ENCODE data around the gene WBP1L.
"Not testable (repeated sequence)": the region's sequence is repeated elsewhere in the genome, so short reads cannot be mapped to it uniquely, and the experiment has no call there.

WBP1L gene

DNA sequence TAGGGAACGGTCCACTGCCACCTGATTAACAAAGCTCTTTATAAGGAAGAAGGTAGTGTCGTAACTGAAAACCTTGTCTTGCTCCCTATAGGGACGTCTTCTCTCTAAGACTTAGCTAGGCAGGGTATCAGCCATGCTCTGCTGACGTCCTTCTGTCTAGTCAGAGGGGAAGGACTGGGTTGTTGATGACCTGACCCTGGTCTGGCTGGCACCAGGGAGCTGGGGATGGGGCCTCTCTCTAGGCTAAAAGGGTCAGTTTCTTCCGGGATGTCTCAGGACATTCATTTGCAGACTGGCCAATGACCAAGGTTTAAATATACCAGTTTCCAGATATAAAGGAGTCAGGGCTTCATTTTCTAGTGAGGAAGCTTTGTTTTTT, 83.8 kb downstream of the WBP1L start:
- no peak for TF ChIP-seq POLR2A (IDR thresholded peaks at IDR 0.05; ENCODE audit: low read depth, low read length)
- FAIRE-seq: no peak

DNA sequence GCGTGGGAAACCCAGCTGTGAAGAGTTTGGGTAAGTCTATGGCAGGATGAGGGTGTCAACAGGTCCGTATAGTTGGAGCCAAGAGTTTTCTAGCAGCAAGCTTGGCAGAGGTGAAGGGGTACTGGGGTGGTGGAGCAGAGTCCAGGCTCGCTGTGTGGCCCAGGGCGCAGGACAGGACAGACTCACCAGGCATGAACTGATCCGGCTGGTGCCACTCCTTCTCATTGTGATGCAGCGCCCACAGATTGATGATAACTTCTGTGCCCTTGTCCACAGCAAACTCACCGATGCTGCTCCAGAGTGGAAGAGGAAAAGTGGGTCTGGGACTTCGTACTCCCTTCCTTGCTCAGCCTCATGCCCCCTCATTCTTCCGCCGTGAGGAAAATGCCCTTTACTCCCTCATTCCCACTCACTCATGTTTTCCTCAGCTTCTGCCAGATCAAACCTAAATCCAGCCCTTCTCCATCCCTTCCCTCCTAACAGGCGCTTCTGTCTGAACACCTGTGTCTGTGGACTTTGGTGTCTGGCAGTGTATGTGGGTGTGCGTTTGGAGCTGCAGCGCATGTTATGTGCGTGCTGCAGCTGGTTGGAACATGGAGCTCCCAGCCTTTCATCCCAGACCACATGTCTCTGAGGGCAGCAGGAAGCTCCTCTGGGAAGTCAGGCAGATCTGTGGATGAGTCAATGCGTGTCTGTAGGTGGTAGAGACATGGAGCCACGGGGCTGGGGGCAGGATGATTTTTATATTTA, 87.7 kb downstream of the WBP1L start:
- no peak for FAIRE-seq
- no peak for TF ChIP-seq POLR2A (IDR thresholded peaks at IDR 0.05; ENCODE audit: low read depth, low read length)

More for the DNA sequence above, 83.8 kb downstream of the WBP1L start:
- DNase-seq (ENCODE audit: insufficient read length, low spot score): no peak

DNA sequence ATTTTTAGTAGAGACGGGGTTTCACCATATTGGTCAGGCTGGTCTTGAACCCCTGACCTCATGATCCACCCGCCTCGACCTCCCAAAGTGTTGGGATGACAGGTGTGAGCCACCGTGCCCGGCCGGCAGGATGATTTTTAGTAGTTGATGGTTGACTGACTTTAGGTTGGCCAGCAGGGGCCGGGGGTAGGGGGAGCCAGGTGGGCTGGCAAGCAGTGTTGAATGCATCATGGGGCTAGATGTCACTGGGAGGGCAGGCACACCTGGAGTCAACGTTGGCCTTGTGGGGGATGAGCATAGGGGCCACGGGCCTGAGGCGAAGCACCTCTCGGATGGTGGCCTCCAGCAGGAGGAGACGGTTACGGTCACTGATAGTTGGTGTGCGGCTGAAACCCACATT, 88.5 kb downstream of the WBP1L start:
- no peak for TF ChIP-seq POLR2A (IDR thresholded peaks at IDR 0.05; ENCODE audit: low read depth, low read length)
- no peak for DNase-seq (ENCODE audit: insufficient read length, low spot score)
- no peak for FAIRE-seq

More for the DNA sequence above, 87.7 kb downstream of the WBP1L start:
- no peak for DNase-seq (ENCODE audit: insufficient read length, low spot score)

DNA sequence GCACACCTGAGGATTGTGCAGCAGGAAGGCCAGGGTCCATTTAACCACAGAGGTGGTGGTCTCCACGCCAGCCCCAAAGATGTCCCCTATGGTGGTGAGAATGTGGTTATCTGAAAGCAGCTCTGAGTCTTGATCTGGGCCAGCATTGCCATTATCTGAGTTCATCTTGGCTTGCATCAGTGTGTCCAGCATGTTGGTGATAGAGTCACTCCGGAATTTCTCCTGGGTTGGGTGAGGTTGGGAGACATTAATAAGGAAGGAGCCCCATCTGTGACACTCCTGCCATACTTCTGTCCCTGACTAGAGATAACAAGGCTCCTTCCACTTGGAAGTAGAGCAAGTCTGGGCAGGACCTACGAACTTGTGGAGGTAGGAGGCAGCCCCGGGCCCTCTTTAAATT, 89.2 kb downstream of the WBP1L start:
- no peak for TF ChIP-seq POLR2A (IDR thresholded peaks at IDR 0.05; ENCODE audit: low read depth, low read length)
- no peak for DNase-seq (ENCODE audit: insufficient read length, low spot score)
- no peak for FAIRE-seq

DNA sequence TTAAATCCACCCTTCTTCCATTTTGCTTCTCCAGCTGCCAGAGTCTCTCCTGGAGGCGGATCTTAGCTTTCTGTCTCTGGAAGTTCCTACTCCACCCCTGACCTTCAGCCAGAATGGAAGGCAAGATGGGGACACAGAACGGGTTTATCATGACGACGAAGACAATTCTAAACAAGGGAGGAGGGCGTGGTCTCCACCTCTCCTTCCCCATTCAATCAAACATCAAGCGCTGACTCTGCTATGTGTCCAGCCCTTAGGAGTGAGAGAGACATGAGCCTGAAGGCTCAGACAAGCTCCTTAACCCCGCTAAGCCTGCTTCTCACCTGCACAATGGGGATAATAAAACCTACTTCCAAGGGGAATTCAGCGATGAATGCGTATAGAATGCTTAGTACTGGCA, 90.4 kb downstream of the WBP1L start:
- no peak for FAIRE-seq
- no peak for TF ChIP-seq POLR2A (IDR thresholded peaks at IDR 0.05; ENCODE audit: low read depth, low read length)
- DNase-seq (ENCODE audit: insufficient read length, low spot score): no peak

DNA sequence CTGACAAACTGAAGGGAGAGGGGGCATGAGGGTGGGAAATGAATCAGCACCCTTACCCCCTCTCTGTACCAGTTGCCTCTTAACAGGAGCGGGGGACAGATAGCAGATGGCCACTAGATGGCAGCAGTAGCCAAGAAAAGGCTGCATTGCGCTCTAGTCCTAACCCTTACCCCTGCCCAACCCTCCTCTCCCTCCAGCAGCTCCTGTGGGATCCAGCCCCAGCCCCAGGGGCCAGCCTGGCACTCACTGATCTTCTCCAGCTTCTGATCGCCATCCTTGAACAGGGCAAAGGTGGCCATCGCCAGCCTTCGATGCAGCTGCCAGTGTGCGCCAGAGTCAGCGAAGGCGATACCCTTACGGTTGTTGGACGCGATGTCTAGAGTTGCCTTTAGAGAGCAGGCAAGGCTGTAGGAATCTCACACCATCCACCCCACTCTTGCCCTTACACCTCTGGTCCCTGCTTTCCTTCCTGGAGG, 91.3 kb downstream of the WBP1L start:
- DNase-seq (ENCODE audit: insufficient read length, low spot score) (peak; percentile 77), FAIRE-seq (no peak)
- TF ChIP-seq POLR2A (IDR thresholded peaks at IDR 0.05; ENCODE audit: low read depth, low read length): no peak

DNA sequence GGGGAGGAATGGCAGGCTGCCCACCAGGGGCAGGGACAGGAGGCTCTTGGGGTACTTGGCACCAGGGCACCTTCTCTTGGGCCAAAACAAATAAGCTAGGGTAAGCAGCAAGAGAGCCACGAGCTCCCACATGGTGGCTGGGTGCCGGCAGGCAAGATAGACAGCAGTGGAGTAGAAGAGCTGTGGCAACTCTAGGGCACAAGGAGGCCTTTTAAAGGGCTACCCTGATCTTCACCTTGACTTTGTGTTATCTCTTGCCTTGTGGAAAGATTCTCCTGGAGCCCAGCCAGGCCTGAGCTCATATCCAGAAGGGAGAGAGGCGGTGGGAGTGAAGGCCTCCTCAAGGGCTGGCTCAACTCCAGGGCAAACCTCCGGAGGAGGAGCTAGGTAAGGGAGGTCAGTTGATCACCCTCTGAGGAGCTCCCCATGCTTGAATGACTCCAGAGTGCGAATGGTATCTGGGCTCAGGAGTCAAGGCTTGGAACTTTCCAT, 93.5 kb downstream of the WBP1L start, which contains the start of gene CYP17A1:
CYP17A1 (minus strand) TSS at position 184 of the 492 bp plus-strand sequence; CDS start at position 132, 52 bp downstream.
- DNase-seq (ENCODE audit: insufficient read length, low spot score) (no peak), FAIRE-seq (no peak)
- TF ChIP-seq POLR2A (IDR thresholded peaks at IDR 0.05; ENCODE audit: low read depth, low read length): no peak

DNA sequence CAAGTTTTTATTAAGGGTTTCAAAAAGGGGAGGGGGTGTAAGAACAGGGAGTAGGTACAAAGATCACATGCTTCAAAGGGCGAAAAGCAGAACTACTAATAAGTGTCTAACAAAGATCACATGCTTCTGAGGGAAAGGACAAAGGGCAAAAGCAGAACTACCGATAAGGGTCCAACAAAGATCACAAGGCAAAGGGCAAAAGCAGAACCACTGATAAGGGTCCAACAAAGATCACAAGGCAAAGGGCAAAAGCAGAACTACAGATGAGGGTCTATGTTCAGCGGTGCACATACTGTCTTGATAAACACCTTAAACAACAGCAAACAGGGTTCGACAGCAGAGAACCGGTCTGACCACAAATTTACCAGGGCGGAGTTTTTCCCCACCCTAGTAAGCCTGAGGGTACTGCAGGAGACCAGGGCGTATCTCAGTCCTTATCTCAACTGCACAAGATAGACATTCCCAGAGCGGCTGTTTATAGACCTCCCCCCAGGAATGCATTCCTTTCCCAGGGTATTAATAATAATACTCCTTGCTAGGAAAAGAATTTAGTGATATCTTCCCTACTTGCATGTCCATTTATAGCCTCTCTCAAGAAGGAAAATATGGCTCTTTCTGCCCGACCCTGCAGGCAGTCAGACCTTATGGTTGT, 94.7 kb downstream of the WBP1L start:
- DNase-seq (ENCODE audit: insufficient read length, low spot score); FAIRE-seq: not testable (repeated sequence)

DNA sequence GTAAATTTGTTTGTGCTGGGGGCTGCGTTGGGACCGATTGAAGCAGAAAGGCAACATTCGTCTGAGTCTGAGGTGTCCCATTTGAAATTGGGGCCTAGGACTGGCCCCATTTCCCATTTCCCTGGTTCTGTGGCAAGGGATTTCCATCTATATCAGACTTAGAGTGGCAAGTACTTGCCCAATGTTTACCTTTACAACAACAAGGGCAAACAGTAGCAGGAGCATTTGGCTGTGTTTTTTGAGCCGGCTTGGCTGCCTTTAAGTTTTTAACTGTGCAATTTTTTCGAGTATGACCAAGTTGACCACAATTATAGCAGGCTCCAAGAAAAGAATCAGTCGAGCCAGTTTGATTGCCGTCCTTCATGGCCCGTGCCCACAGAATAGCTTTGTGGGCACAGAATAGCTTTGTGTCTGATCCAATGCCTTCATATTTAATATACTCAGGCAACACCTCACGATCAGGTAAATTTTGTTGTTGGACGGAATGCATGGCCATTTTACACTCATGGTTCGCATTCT, 98.1 kb downstream of the WBP1L start:
- no peak for TF ChIP-seq POLR2A (IDR thresholded peaks at IDR 0.05; ENCODE audit: low read depth, low read length)
- no peak for FAIRE-seq
- no peak for DNase-seq (ENCODE audit: insufficient read length, low spot score)

DNA sequence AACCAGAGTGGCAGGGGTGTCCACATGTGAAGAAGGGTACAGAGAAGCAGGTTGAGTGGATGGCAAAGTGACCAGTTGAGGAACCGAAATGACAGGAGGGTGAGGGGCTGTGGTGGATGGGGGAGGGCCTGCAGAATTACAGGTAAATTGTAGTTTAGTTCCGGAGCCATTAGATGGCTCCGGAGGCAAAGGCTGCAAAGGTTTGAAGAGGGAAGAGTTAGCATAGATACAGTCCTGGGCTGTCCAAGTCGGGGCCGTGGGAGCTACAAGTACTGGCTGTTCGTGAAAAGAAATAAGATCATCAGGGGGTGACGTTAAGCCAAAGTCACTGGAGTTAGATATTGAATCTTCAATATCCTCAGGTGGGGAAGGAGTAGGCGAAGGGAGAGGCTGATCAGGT, 99.4 kb downstream of the WBP1L start:
- not testable (repeated sequence) for FAIRE-seq; DNase-seq (ENCODE audit: insufficient read length, low spot score)

DNA sequence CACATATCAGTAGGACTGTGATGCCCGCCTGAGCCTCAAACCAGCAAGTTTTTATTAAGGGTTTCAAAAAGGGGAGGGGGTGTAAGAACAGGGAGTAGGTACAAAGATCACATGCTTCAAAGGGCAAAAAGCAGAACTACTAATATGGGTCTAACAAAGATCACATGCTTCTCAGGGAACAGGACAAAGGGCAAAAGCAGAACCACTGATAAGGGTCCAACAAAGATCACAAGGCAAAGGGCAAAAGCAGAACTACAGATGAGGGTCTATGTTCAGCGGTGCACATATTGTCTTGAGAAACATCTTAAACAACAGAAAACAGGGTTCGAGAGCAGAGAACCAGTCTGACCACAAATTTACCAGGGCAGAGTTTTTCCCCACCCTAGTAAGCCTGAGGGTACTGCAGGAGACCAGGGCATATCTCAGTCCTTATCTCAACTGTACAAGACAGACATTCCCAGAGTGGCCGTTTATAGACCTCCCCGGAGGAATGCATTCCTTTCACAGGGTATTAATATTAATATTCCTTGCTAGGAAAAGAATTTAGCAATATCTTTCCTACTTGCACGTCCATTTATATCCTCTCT, 100.5 kb downstream of the WBP1L start:
- not testable (repeated sequence) for DNase-seq (ENCODE audit: insufficient read length, low spot score); FAIRE-seq

DNA sequence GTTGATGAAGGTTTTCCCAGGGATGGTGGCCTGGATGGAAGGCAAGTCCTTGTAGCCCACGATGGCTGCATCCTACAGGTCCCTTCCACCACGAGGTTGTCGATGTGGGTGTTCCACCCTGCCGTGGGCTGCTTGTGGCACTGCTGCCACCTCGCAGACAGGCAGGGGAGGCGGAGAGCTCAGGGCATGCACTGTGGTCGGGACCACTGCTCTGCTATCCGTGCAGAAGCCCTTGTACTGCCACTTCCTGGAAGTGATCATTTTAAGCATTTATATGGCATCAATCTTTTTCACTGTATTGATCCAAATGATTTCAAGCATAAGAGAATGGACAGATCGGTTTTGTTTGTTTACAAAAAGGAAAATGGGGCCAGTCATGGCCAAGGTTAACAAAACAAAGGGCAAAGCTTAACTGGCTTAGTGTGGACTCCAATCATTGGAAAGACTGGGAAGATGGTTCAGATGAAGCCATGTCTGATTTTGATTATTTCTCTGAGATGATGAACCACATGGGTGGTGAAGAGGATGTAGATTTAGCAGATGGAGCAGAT, 101.7 kb downstream of the WBP1L start:
- DNase-seq (ENCODE audit: insufficient read length, low spot score) (no peak), FAIRE-seq (no peak)

DNA sequence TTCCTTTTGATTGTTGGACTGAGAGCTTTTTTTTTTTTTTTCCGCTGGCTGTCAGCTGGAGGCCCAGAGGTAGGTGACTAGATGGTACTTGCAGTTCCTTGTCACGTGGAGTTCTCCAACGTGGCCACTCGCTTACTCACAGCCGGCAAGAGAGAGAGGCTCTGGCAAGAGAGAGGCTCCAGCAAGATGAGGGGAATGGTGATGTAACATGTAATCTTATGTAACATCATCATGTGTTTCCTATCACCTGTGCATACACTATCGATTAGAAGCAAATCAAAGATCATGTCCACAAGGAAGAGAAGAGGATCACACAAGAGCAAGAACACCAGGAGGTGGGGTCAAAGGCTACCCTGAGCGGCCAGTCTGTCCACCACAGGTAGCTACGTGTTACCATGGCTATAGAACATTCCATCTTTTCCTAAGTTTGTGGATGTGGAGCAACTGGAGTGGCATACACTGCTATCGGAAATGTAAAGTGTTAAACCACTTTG, 106.3 kb downstream of the WBP1L start:
- DNase-seq (ENCODE audit: insufficient read length, low spot score) (no peak), FAIRE-seq (no peak)
- no peak for TF ChIP-seq POLR2A (IDR thresholded peaks at IDR 0.05; ENCODE audit: low read depth, low read length)

More for the DNA sequence above, 101.7 kb downstream of the WBP1L start:
- TF ChIP-seq POLR2A (IDR thresholded peaks at IDR 0.05; ENCODE audit: low read depth, low read length): no peak

DNA sequence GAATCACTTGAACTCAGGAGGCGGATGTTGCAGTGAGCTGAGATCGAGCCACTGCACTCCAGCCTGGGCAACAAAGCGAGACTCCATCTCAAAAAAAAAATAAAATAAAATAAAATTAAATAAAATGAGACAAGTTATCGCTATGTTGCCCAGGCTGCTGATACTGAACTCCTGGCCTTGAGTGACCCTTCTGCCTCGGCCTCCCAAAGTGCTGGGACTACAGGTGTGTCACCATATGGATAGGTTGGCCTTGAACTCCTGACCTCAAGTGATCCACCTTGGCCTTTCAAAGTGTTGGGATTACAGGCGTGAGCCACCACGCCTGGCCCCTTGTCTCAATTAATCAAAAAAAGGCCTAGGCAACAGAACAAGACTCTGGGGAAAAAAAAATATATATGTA, 109.5 kb downstream of the WBP1L start:
- not testable (repeated sequence) for DNase-seq (ENCODE audit: insufficient read length, low spot score); FAIRE-seq

DNA sequence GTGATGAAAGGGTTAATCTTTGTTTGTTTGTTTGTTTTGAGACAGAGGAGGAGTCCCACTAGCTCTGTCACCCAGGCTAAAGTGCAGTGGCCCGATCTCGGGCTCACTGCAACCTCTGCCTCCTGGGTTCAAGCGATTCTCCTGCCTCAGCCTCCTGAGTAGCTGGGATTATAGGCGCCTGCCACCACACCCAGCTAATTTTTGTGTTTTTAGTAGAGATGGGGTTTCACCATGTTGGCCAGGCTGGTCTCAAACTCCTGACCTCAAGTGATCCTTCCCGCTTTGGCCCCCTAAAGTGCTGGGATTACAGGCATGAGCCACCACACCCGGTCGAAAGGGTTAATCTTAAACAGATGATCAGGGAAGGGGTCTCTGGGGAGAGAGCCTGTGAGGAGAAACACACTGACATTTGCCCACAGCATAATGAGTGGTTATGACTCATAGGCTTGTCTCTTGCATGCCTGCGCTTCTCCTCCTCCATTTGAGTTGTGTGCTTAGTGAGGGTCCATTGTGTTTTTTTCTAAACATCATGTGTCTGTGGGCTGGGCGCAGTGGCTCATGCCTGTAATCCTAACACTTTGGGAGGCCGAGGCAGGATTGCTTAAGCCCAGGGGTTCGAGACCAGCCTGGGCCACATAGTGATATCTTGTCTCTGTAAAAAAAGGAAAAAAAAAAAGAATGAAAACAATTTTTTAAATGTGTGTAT, 112.1 kb downstream of the WBP1L start:
- FAIRE-seq: not testable (repeated sequence)

More for the DNA sequence above, 112.1 kb downstream of the WBP1L start:
- DNase-seq (ENCODE audit: insufficient read length, low spot score): peak; percentile 67

Data from H54 (cell line).